GM18951 (cell line): ENCODE data around the gene S100A5.

Experiments
- POLR2A ChIP-seq: IDR thresholded peaks from 4 replicates; pipeline ENCODE4 v1.6.1; 2011; ENCODE audit warnings: mild to moderate bottlenecking; ENCODE audit not compliant: insufficient read length, insufficient read depth; ENCODE audit errors: extremely low read depth
- in situ Hi-C: fragments of 300-500 bp; cut with MboI; formaldehyde crosslinking; loops from one replicate; pipeline ENCODE4 v1.12.0; 2022; ENCODE audit warnings: low sequenced_read_pairs, mixed read lengths, inconsistent platforms; ENCODE audit not compliant: unreplicated experiment

Gene S100A5

DNA sequence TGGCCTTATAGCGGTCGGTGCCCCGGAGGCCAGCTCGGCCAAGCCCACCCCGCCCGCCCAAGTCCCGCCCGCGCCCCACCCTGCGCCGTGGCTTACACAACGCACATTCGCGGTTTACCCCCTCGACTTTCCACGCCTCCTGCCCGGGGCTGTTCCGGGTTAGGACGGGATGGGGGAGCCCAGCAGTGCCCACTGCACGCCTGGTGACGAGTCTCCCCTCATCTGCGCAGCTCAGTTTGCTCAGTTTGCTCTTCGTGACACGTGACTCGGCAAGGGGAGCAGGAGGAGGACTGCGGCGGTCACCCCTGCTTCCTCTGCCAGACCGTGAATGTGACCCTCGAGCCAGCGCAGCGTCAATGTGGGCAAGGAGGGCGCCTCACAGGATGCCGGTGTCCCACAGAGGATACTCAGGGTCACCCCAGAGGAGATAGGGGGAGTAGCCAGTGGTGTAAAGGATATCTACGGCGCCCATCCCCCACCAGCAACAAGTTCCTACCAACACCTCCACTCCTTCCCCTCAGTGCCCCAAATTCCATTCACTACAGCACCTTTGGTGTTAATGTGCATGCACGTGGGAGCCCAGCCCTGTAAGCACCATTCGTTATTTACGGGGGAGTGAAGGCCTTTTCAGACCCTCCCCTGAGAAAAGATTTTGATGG lies 4.6 kb downstream of the S100A5 start:
- in situ Hi-C loops, result no loop called here
- peak; percentile 33 for TF ChIP-seq POLR2A

- in situ Hi-C loops, result no loop called here
These were observed 5.3 kb downstream of the S100A5 start, which contains the start of gene S100A6 for GRCh38 chr1:153535242-153536011. Gene S100A6 (minus strand): TSS chr1:153535991. CDS start chr1:153535339, 652 bp downstream.

GRCh38 chr1:153534925-153535241 lies 5.9 kb downstream of the S100A5 start:
- no peak for TF ChIP-seq POLR2A
- in situ Hi-C loops, result no loop called here

More at GRCh38 chr1:153535242-153536011, 5.3 kb downstream of the S100A5 start, which contains the start of gene S100A6:
- peak; percentile 27 for TF ChIP-seq POLR2A

GRCh38 chr1:153534226-153534924 lies 6.4 kb downstream of the S100A5 start:
- in situ Hi-C loops, result no loop called here
- TF ChIP-seq POLR2A, result no peak

GRCh38 chr1:153533689-153534201 lies 7.0 kb downstream of the S100A5 start:
- in situ Hi-C loops, result no loop called here
- TF ChIP-seq POLR2A, result no peak

DNA sequence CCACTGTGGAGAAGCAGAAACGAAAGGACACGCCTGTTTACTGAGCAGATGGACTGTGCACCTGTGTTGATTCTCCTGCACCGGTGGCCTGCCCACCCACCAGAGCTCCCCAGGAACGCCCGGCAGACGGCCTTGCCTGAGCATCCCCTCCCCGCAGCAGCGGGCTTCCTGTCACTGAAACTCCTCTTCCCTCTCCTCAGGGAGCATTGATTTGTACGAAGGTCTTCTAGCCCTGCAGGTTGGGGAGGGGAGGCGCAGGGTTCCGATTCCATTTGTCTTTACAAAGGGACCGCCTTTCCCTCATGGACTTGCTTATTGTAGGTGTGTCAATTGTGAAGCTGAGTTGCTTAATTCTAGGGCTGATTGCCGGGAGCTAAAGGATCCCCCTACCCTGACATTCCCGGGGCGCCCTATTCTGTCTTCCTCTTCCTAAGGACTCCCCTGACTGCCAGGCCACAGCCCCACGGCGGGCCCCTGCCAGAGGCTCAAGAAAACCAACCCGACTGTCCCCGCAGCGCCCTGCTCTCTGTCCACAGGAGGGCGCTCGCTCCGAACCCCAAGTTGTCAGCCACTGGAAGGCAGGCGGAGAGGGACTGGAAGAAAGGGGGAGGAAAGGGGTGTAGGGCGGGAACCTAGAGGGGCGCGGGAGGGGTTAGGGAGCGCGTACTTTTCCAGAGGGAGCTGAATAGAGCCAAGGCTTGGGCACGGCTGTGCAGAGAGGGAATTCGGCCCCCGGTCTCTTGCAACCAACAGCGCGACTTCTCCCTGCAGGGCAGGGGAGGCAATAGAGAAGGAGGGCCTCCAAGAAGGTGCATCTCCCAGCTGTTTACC lies 7.8 kb downstream of the S100A5 start:
- TF ChIP-seq POLR2A, result no peak
- in situ Hi-C loops, result no loop called here

DNA sequence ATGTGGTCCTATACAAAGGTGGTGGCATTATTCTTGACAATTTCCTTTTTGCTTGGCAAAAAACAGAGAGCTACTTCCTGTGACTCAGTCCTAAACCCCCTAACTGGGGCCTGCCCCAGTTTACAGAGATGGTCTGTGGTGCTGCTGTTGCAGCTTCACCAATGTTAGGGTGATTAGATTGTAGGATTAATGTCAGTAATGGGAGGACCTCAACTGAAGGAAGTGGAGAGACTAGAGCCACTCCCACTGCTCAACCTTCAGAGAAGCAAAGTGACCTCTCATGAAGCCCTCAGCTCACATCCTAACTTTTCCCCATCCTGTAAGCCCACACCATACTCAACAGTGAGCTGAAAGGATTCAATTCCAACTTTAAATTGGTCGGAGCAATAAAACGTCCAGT lies 8.6 kb downstream of the S100A5 start:
- in situ Hi-C loops, result no loop called here
- no peak for TF ChIP-seq POLR2A

- TF ChIP-seq POLR2A, result no peak
- in situ Hi-C loops, result no loop called here
These were observed 9.1 kb downstream of the S100A5 start for GRCh38 chr1:153531638-153532037.

DNA sequence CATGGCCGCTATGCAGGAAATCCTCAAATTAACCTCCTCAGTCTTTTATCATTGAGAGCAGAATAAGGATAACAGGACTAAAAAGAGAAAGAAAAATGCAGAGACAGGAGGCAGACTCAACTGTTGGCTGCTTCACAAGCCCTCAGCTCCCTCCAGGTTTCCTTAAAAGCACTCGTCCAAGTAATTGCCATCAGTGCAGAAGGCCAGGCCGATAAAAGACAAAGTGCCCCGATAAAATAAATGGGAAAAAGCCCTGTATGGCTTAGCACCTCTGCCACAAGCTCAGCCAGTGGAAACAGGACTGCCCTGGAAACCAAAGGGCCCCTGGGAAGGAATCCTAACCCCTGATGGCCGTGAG lies 13.1 kb downstream of the S100A5 start:
- in situ Hi-C loops, result no loop called here

GRCh38 chr1:153527023-153527682 lies 13.6 kb downstream of the S100A5 start:
- TF ChIP-seq POLR2A, result no peak
- in situ Hi-C loops, result no loop called here

More for the DNA sequence above, 13.1 kb downstream of the S100A5 start:
- no peak for TF ChIP-seq POLR2A

GRCh38 chr1:153526132-153526543 lies 14.6 kb downstream of the S100A5 start:
- in situ Hi-C loops, result no loop called here
- no peak for TF ChIP-seq POLR2A

GRCh38 chr1:153525088-153525728 lies 15.5 kb downstream of the S100A5 start:
- TF ChIP-seq POLR2A, result no peak
- in situ Hi-C loops, result no loop called here

DNA sequence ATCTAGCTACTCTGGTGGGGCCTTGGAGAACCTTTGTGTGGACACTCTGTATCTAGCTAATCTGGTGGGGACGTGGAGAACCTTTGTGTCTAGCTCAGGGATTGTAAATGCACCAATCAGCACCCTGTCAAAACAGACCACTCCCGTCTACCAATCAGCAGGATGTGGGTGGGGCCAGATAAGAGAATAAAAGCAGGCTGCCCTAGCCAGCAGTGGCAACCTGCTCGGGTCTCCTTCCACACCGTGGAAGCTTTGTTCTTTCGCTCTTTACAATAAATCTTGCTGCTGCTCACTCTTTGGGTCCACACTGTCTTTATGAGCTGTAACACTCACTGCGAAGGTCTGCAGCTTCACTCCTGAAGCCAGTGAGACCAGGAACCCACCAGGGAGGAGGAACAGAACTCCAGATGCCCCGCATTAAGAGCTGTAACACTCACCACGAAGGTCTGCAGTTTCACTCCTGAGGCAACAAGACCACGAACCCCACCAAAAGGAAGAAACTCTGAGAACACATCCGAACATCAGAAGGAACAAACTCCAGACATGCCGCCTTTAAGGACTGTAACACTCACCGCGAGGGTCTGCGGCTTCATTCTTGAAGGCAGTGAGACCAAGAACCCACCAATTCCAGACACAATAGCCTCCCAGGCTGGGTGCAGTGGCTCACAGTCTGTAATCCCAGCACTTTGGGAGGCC lies 18.2 kb downstream of the S100A5 start:
- in situ Hi-C loops, result loop anchor here (25.0 kb wide), 1 partner anchor 465 kb away; the partner anchor contains the start of genes JTB, RAB13 and RPS27

GRCh38 chr1:153521808-153522207 lies 18.9 kb downstream of the S100A5 start:
- in situ Hi-C loops, result loop anchor here (25.0 kb wide), 1 partner anchor 465 kb away; the partner anchor contains the start of genes JTB, RAB13 and RPS27
